Measurements from ENCODE around the gene WNT7B. TPM values are rescaled to one million over a fixed set of nuclear protein-coding genes. Genes with fewer than 3 reads are reported as not detected.

The WNT7B gene
- total and polyA plus RNA-seq, 10 of the 15 experiments (the other 5 are each of a cell fraction or from before 2014, with no cell fraction given): 0.12 TPM; not detected in 9

DNA sequence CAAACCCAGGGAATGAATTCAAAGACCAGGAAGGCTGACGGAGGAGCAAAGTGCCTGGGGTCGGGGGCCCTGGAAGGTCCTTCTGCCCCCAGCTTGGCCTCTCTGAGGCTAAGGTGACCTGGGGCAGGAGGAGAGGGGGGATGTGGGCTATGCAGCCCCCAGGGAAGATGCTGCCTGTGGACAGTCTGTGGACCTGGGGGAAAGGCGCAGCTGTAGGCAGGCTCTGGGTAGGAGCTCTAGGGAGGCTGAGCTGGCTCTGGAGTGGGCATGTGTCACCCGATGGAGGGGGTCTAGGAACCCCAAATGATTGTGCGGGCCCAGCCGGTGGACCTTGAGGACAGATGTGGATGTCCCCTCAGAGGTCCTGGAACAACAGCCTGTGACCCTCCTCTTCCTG is 42.8 kb downstream of the WNT7B start:
- no peak for TF ChIP-seq TCF7 (IDR thresholded peaks at IDR 0.05; ENCODE audit: borderline replicate concordance)
- BruUV-seq (replicated peaks): no TSS peak
- no peak for ATAC-seq
- Histone ChIP-seq H4K20me1 (ENCODE audit: control insufficient read depth, insufficient read depth) (no peaks in the 10 kb centered on the region), H3K4me1 (ENCODE audit: control insufficient read depth, insufficient read depth, low read length) (no peaks in the 10 kb centered on the region), H3K4me3 (no peak overlapping the region), H3K27ac (ENCODE audit: control insufficient read depth, insufficient read depth) (no peak overlapping the region), H3K36me3 (ENCODE audit: control insufficient read depth in 2 of 2, insufficient read depth in 2 of 2, low read length in 1 of 2) (no peaks in the 10 kb centered on the region), H3K79me2 (ENCODE audit: control insufficient read depth, insufficient read depth, low read length) (no peaks in the 10 kb centered on the region), H3K9me3 (replicated peaks; ENCODE audit: control insufficient read depth, insufficient read depth, low read length) (no peaks in the 10 kb centered on the region), H3K27me3 (replicated peaks in 1 of 2; ENCODE audit: control insufficient read depth in 2 of 2, insufficient read depth in 2 of 2, low read length in 1 of 2) (no peaks in the 10 kb centered on the region), H2AFZ (ENCODE audit: control insufficient read depth, low read depth, low read length) (no peak overlapping the region), H3K4me2 (ENCODE audit: control insufficient read depth, insufficient read depth) (no peak overlapping the region), H3K9ac (ENCODE audit: control insufficient read depth, insufficient read depth, low read length) (no peak overlapping the region)
- SMC1A ChIA-PET (ENCODE audit: uncharacterized antibody, unreplicated experiment): no interaction called here
- no peak for FAIRE-seq
- WGBS (ENCODE audit: insufficient coverage, insufficient replicate concordance, low lambda C conversion rate, missing lambda C conversion rate): 36% methylated on average over 6 of the region's 6 CpGs
- no peak for DNase-seq (ENCODE audit: low read depth, low spot score)
- RAD21 ChIA-PET (ENCODE audit: unreplicated experiment): no interaction called here
- POLR2A ChIA-PET: no interaction called here
- in situ Hi-C loops (cut with MboI) (no loop called here), intact Hi-C loops (cut with micrococcal nuclease; ENCODE audit: unreplicated experiment) (no loop called here)
- CTCF ChIA-PET: no interaction called here

DNA sequence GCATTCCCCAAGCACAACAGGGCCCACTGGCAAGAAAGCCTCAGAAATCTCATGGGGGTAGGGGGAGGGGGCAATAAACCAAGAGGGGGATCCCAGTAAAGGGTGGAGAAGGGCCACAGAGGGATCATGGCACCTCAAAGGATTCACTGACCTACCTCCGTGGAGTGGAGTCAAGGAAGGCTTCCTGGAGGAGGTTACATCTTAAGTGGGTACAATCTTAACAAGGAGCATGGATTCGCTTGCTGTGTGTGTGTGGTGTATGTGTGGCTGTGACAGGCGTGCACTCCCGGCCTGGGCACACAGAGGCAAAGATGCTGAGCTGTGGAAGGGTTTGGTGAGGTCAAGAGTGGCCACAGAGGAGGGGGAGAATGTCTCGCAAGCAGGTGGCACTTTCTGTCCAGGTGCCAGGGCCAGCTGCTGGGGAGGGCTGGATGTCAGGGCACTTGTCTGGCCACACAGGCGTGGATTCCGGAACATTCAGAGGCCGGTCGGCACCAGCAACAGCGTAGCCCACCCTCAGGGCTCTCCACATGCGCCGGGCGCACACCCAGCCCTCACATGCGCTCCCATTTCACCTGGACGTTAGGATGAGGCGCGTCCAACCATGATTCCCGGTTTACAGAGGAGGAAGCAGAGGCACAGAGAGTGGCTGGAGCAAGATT is 43.3 kb downstream of the WNT7B start:
- FAIRE-seq (no peak), DNase-seq (ENCODE audit: low read depth, low spot score) (no peak), ATAC-seq (no peak)
- TF ChIP-seq STAT3 (IDR thresholded peaks at IDR 0.05; ENCODE audit: low read depth, low read length) (no peak), BCL11A (IDR thresholded peaks at IDR 0.05; ENCODE audit: low read depth, low read length) (no peak), CEBPB (IDR thresholded peaks at IDR 0.05; ENCODE audit: borderline replicate concordance in 1 of 2, low read depth in 2 of 2, low read length in 2 of 2) (no peak), ATF7 (IDR thresholded peaks at IDR 0.05; ENCODE audit: low read depth) (no peak), SMAD5 (IDR thresholded peaks at IDR 0.05; ENCODE audit: low read depth) (no peak), MEF2B (IDR thresholded peaks at IDR 0.05; ENCODE audit: partially characterized antibody, poor library complexity, severe bottlenecking) (no peak), RB1 (IDR thresholded peaks at IDR 0.05; ENCODE audit: borderline replicate concordance) (no peak), IRF5 (IDR thresholded peaks at IDR 0.05; ENCODE audit: borderline replicate concordance) (no peak)
- RAD21 ChIA-PET (ENCODE audit: unreplicated experiment): no interaction called here
- BruUV-seq (replicated peaks): no TSS peak
- CTCF ChIA-PET: no interaction called here
- Histone ChIP-seq H3K27ac (ENCODE audit: control insufficient read depth, insufficient read depth) (no peak overlapping the region), H3K4me2 (ENCODE audit: control insufficient read depth, insufficient read depth) (no peak overlapping the region), H3K79me2 (ENCODE audit: control insufficient read depth, insufficient read depth, low read length) (no peaks in the 10 kb centered on the region), H4K20me1 (ENCODE audit: control insufficient read depth, insufficient read depth) (no peaks in the 10 kb centered on the region), H3K9ac (ENCODE audit: control insufficient read depth, insufficient read depth, low read length) (no peak overlapping the region), H2AFZ (ENCODE audit: control insufficient read depth, low read depth, low read length) (no peak overlapping the region), H3K4me1 (ENCODE audit: control insufficient read depth, insufficient read depth, low read length) (no peaks in the 10 kb centered on the region), H3K27me3 (replicated peaks in 1 of 2; ENCODE audit: control insufficient read depth in 2 of 2, insufficient read depth in 2 of 2, low read length in 1 of 2) (no peaks in the 10 kb centered on the region), H3K4me3 (no peak overlapping the region), H3K36me3 (ENCODE audit: control insufficient read depth in 2 of 2, insufficient read depth in 2 of 2, low read length in 1 of 2) (no peaks in the 10 kb centered on the region), H3K9me3 (replicated peaks; ENCODE audit: control insufficient read depth, insufficient read depth, low read length) (no peaks in the 10 kb centered on the region)
- WGBS (ENCODE audit: insufficient coverage, insufficient replicate concordance, low lambda C conversion rate, missing lambda C conversion rate): 34% methylated on average over 18 of the region's 18 CpGs
- intact Hi-C loops (cut with micrococcal nuclease; ENCODE audit: unreplicated experiment): no loop called here
- SMC1A ChIA-PET (ENCODE audit: uncharacterized antibody, unreplicated experiment): no interaction called here
- in situ Hi-C loops (cut with MboI): no loop called here
- POLR2A ChIA-PET: no interaction called here
